T-cell (primary cell): ENCODE results near the gene COL23A1. TPM values are rescaled to one million over a fixed set of nuclear protein-coding genes. Genes with fewer than 3 reads are reported as not detected.

Source experiments
- ATAC-seq, 4 experiments: fragments of 200-7000 bp in 3 of 4; fragments of 150-1000 bp in 1 of 4; cut with Tn5 transposase; replicated peaks in 1 of 4; 1 replicate in 3 of 4; 2 replicates in 1 of 4; pipeline ENCODE4 v1.10.0; 2021; ENCODE audit warnings: moderate library complexity in 3 of 4, mild to moderate bottlenecking in 2 of 4, moderate number of reproducible peaks in 1 of 4
- CTCF ChIA-PET, 2 donors: fragments of 300-600 bp; sonication (Branson Sonifier 250); formaldehyde crosslinking; loops; one replicate each; lab custom pipeline; 2022; ENCODE audit warnings: antibody characterized with exemption in 2 of 2; lab: Charles Lee
- POLR2A ChIA-PET, 2 donors: fragments of 300-600 bp; sonication (Branson Sonifier 250); formaldehyde crosslinking; loops; one replicate each; lab custom pipeline; 2022; ENCODE audit warnings: antibody characterized with exemption in 2 of 2; lab: Charles Lee
- DNase-seq, 35 experiments: peaks; one replicate each; pipeline versions ENCODE4 v3.0.0 to v3.0.0-alpha.2; 2013 to 2023
- H3K27ac ChIP-seq: one replicate; pipeline ENCODE4 v1.5.1; 2013; ENCODE audit warnings: low read length
- H3K27me3 ChIP-seq, 2 experiments: replicated peaks in 1 of 2; 1 replicate in 1 of 2; 2 replicates in 1 of 2; pipeline versions ENCODE4 v1.6.1 to v1.7.0; 2013; ENCODE audit warnings: low read length in 1 of 2, mixed read lengths in 1 of 2; ENCODE audit not compliant: control insufficient read depth in 2 of 2, insufficient read depth in 2 of 2; ENCODE audit errors: extremely low read depth in 1 of 2
- H3K36me3 ChIP-seq, 2 donors: 1 replicate in 1 of 2; 2 replicates in 1 of 2; pipeline versions ENCODE4 v1.6.1 to v1.7.0; 2013; ENCODE audit warnings: low read length in 1 of 2; ENCODE audit not compliant: control insufficient read depth in 2 of 2, insufficient read depth in 1 of 2; ENCODE audit errors: extremely low read depth in 1 of 2
- H3K4me1 ChIP-seq, 2 experiments: 1 replicate in 1 of 2; 2 replicates in 1 of 2; pipeline versions ENCODE4 v1.6.1 to v1.7.0; 2013; ENCODE audit warnings: low read length in 2 of 2, mixed read lengths in 1 of 2; ENCODE audit not compliant: insufficient read depth in 2 of 2, control insufficient read depth in 1 of 2; ENCODE audit errors: extremely low read depth in 1 of 2
- H3K4me3 ChIP-seq, 2 donors: 1 replicate in 1 of 2; 2 replicates in 1 of 2; pipeline versions ENCODE4 v1.5.1 to v1.7.0; 2013; ENCODE audit warnings: mild to moderate bottlenecking in 2 of 2, low read length in 1 of 2, moderate library complexity in 1 of 2; ENCODE audit not compliant: control insufficient read depth in 1 of 2; ENCODE audit errors: extremely low read depth in 1 of 2
- H3K9me3 ChIP-seq: 2 replicates; pipeline ENCODE4 v1.7.0; 2013
- H3K27ac Mint-ChIP-seq, 2 donors: one replicate each; pipeline ENCODE4 v1.8.0; 2020 to 2021; ENCODE audit warnings: mild to moderate bottlenecking in 2 of 2, mixed read lengths in 2 of 2
- H3K27me3 Mint-ChIP-seq, 2 donors: one replicate each; pipeline ENCODE4 v1.8.0; 2021 to 2022; ENCODE audit warnings: mixed read lengths in 2 of 2
- H3K36me3 Mint-ChIP-seq: one replicate; pipeline ENCODE4 v1.8.0; 2021; ENCODE audit warnings: mixed read lengths
- H3K4me1 Mint-ChIP-seq, 3 donors: one replicate each; pipeline ENCODE4 v1.8.0; 2020 to 2022; ENCODE audit warnings: mixed read lengths in 3 of 3, mild to moderate bottlenecking in 1 of 3
- H3K4me3 Mint-ChIP-seq, 3 donors: one replicate each; pipeline ENCODE4 v1.8.0; 2020 to 2022; ENCODE audit warnings: mild to moderate bottlenecking in 3 of 3, mixed read lengths in 3 of 3, moderate library complexity in 3 of 3
- H3K9me3 Mint-ChIP-seq, 3 donors: one replicate each; pipeline ENCODE4 v1.8.0; 2020 to 2022; ENCODE audit warnings: mixed read lengths in 3 of 3
- WGBS: methylation state at CpG from one replicate; pipeline ENCODE4 v1.1.5; 2013; ENCODE audit warnings: missing lambda C conversion rate; ENCODE audit not compliant: insufficient coverage; 5-methylcytosine and 5-hydroxymethylcytosine counted together
- total RNA-seq, 35 experiments: library from RNA in 6 of 35; stranded (reverse) in 6 of 35; fragments of 120-200 nt in 1 of 35; gene quantifications; one replicate each; pipeline versions ENCODE4 v1.2.1 to v1.2.4 and lab custom pipeline; 2013 to 2026

COL23A1 gene
- total RNA-seq, 5 donors from 2014 or later (not counting 1 experiment from before 2014, with no cell fraction given), result 0.07 to 0.13 TPM; not detected in 3

DNA sequence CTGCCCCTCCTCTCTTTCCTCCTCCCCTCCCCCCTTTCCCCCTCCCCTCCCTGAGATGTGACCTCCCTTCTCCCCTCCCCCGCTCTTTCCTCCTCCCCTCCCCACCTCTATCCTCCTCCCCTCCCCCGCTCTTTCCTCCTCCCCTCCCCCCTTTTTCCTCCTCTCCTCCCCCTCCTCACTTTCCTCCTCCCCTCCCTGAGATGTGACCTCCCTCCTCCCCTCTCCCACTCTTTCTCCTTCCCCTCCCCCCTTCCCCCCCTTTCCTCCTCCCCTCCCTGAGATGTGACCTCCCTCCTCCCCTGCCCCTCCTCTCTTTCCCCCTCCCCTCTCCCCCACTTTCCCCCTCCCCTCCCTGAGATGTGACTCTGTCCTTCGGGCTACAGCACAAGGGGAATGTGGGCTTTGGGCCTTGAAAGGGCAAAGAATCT lies 169.8 kb downstream of the COL23A1 start:
- Histone ChIP-seq H3K4me1 (no peaks in the 10 kb centered on the region), H3K9me3 (no peaks in the 10 kb centered on the region), H3K36me3 (no peaks in the 10 kb centered on the region), H3K4me3 (no peak overlapping the region), H3K27me3 (peaks cover 0 to 19% of the 10 kb centered on the region in 2 experiments), H3K27ac (no peak overlapping the region)
- POLR2A ChIA-PET, result no interaction called here
- H3K27me3 Mint-ChIP-seq, result peaks cover 7 to 16% of the 10 kb centered on the region in 2 donors
- no peaks in the 10 kb centered on the region for H3K9me3 Mint-ChIP-seq
- no peak overlapping the region for H3K27ac Mint-ChIP-seq
- CTCF ChIA-PET, result no interaction called here
- no peaks in the 10 kb centered on the region for H3K36me3 Mint-ChIP-seq
- H3K4me3 Mint-ChIP-seq, result no peak overlapping the region
- ATAC-seq (no peak), DNase-seq (no peak)
- no CpG with 5 or more reads among the region's 3 CpGs for WGBS
- peaks cover 3 to 7% (median 5%) of the 10 kb centered on the region in 3 donors for H3K4me1 Mint-ChIP-seq

DNA sequence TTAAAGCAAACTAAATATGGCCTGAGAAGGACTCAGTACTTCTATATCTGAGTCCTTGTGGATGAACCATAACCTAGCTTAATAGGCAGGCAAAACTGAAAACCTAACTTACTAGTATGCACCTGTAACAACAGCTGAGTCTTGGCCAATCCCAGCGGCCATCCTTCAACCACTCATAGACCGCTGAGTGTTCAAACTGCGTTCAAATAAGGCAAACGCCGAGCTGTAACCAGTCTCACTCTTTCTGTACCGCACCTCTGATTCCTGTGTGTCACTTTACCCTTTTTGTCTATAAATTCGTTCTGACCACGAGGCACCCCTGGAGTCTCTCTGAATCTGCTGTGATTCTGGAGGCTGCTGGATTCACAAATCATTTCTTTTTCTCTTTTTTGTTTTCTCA lies 170.5 kb downstream of the COL23A1 start:
- no peaks in the 10 kb centered on the region for H3K9me3 Mint-ChIP-seq
- no peak overlapping the region for H3K4me3 Mint-ChIP-seq
- no peaks in the 10 kb centered on the region for H3K36me3 ChIP-seq
- peaks cover 0 to 18% of the 10 kb centered on the region in 2 experiments for H3K27me3 ChIP-seq
- no peaks in the 10 kb centered on the region for H3K36me3 Mint-ChIP-seq
- H3K4me3 ChIP-seq, result no peak overlapping the region
- ATAC-seq, result no peak
- H3K9me3 ChIP-seq, result no peaks in the 10 kb centered on the region
- H3K4me1 Mint-ChIP-seq, result peaks cover 3 to 7% (median 5%) of the 10 kb centered on the region in 3 donors
- peaks cover 7 to 16% of the 10 kb centered on the region in 2 donors for H3K27me3 Mint-ChIP-seq
- 76% methylated on average over 8 of the region's 8 CpGs for WGBS
- DNase-seq, result peak in 1 of 35 experiments; percentile 2
- no peaks in the 10 kb centered on the region for H3K4me1 ChIP-seq
- ChIA-PET CTCF (no interaction called here), POLR2A (no interaction called here)
- no peak overlapping the region for H3K27ac ChIP-seq
- H3K27ac Mint-ChIP-seq, result no peak overlapping the region

DNA sequence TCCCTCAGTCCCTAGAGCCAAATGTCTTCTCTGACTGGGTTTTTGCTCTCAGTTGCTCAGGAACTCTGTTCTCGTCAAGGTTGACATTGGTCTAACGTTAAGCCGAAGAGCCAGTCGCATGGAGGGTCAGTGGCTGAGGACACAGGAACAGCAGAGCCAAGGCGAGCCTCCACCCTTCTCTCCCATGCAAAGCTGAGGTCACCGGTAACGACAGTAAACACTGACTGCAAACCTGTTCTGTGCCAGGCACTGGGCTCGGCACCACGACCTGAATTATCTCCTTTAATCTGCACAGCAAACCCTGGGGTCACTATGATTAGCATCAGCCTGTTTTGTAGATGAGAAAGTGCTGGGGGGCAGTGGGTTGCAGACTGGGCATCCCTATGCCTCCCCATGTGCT lies 171.0 kb downstream of the COL23A1 start:
- no peaks in the 10 kb centered on the region for H3K36me3 ChIP-seq
- ChIA-PET CTCF (no interaction called here), POLR2A (no interaction called here)
- Mint-ChIP-seq H3K27ac (no peak overlapping the region), H3K9me3 (no peaks in the 10 kb centered on the region), H3K27me3 (peaks cover 7 to 16% of the 10 kb centered on the region in 2 donors), H3K36me3 (no peaks in the 10 kb centered on the region), H3K4me1 (peaks cover 3 to 7% (median 5%) of the 10 kb centered on the region in 3 donors), H3K4me3 (no peak overlapping the region)
- DNase-seq, result peak in 1 of 35 experiments; percentile 11
- ATAC-seq, result no peak
- H3K27ac ChIP-seq, result no peak overlapping the region
- 88% methylated on average over 4 of the region's 9 CpGs for WGBS
- H3K27me3 ChIP-seq, result peaks cover 0 to 20% of the 10 kb centered on the region in 2 experiments
- no peaks in the 10 kb centered on the region for H3K9me3 ChIP-seq
- no peak overlapping the region for H3K4me3 ChIP-seq
- H3K4me1 ChIP-seq, result no peaks in the 10 kb centered on the region

DNA sequence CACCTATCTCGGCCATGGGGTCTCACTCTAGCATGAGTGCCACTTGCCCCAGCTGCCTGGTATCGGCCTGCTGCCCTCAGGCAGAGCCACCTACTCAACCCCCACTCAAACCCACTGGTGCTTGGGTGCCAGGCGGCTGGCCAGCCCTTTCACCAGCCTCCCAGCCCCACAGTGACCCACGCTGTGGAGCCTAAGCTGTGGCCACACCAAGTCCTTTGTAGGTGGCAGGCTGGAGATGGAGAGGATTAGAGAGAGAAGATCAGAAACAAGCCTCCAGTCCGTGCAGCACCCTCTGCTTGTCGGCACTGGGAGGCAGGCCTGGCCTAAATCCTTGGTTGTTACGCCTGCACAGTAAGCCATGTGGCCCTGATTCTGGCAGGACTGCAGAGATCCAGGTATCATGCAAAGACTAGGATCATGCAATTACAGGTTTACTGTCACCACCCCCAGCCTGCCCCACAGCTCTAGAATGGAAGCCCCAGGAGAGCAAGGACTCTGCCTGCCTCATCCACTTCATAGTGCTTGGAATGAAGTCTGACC lies 171.7 kb downstream of the COL23A1 start:
- 70% methylated on average over 4 of the region's 7 CpGs for WGBS
- ATAC-seq (no peak), DNase-seq (peak in 1 of 35 experiments; percentile 13)
- no peak overlapping the region for H3K27ac Mint-ChIP-seq
- Histone ChIP-seq H3K27me3 (peaks cover 0 to 23% of the 10 kb centered on the region in 2 experiments), H3K4me3 (no peak overlapping the region), H3K4me1 (no peaks in the 10 kb centered on the region), H3K36me3 (no peaks in the 10 kb centered on the region), H3K27ac (no peak overlapping the region), H3K9me3 (no peaks in the 10 kb centered on the region)
- ChIA-PET POLR2A (no interaction called here), CTCF (no interaction called here)
- H3K9me3 Mint-ChIP-seq, result no peaks in the 10 kb centered on the region
- no peaks in the 10 kb centered on the region for H3K36me3 Mint-ChIP-seq
- H3K27me3 Mint-ChIP-seq, result peaks cover 7 to 16% of the 10 kb centered on the region in 2 donors
- no peak overlapping the region for H3K4me3 Mint-ChIP-seq
- peaks cover 3 to 7% (median 5%) of the 10 kb centered on the region in 3 donors for H3K4me1 Mint-ChIP-seq

DNA sequence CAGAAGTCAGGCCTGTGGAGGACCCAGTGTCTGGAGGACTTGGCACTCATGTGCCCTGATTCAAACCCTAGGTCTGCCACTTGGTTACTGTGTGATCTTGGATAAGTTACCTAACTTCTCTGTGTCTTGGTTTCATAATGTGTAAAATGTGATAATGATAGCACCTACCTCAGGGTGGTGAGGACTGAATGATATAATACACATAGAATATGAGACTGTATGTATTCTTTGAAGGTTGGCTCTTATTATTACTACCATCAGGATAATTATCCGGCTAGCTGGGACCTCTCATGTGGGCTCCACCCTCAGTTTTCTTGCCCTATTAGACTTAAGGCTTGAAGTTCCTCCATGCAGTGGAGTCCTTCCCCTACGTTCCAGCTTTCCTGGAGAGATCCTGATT lies 172.2 kb downstream of the COL23A1 start:
- peaks cover 7 to 16% of the 10 kb centered on the region in 2 donors for H3K27me3 Mint-ChIP-seq
- ATAC-seq (no peak), DNase-seq (no peak)
- H3K4me1 ChIP-seq, result no peaks in the 10 kb centered on the region
- no peaks in the 10 kb centered on the region for H3K36me3 Mint-ChIP-seq
- CTCF ChIA-PET, result no interaction called here
- POLR2A ChIA-PET, result no interaction called here
- H3K36me3 ChIP-seq, result no peaks in the 10 kb centered on the region
- H3K27me3 ChIP-seq, result peaks cover 0 to 23% of the 10 kb centered on the region in 2 experiments
- H3K27ac Mint-ChIP-seq, result no peak overlapping the region
- H3K4me1 Mint-ChIP-seq, result peaks cover 3 to 7% (median 5%) of the 10 kb centered on the region in 3 donors
- H3K9me3 Mint-ChIP-seq, result no peaks in the 10 kb centered on the region
- no peak overlapping the region for H3K4me3 ChIP-seq
- H3K27ac ChIP-seq, result no peak overlapping the region
- 75% methylated on average over 1 of the region's 2 CpGs for WGBS
- H3K4me3 Mint-ChIP-seq, result no peak overlapping the region
- H3K9me3 ChIP-seq, result no peaks in the 10 kb centered on the region

DNA sequence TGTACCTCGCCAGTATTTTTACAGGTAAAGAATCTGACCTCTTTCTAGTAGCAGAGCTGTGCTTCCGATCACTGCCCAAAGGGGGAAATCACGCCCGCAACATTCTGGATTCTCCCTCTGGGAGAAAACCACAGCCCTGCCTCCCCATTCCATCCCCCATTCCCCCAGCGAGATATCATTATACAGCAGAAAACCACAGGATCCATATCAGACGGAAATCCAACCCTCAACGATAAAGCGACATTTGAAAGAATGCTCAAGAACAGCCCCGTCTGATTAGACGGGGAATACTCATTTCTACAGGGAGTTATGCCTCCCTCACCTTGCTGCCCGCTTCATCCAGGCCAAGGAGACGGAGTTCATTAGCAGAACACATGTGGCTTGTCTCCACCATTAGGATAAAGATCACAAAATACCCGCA lies 172.8 kb downstream of the COL23A1 start:
- H3K4me3 Mint-ChIP-seq, result no peak overlapping the region
- no peak for ATAC-seq
- H3K4me1 Mint-ChIP-seq, result peaks cover 3 to 7% (median 5%) of the 10 kb centered on the region in 3 donors
- no peak overlapping the region for H3K27ac Mint-ChIP-seq
- H3K27ac ChIP-seq, result no peak overlapping the region
- 34% methylated on average over 10 of the region's 13 CpGs for WGBS
- H3K36me3 ChIP-seq, result no peaks in the 10 kb centered on the region
- peaks cover 7 to 16% of the 10 kb centered on the region in 2 donors for H3K27me3 Mint-ChIP-seq
- POLR2A ChIA-PET, result no interaction called here
- H3K4me3 ChIP-seq, result no peak overlapping the region
- no peaks in the 10 kb centered on the region for H3K9me3 ChIP-seq
- H3K9me3 Mint-ChIP-seq, result no peaks in the 10 kb centered on the region
- CTCF ChIA-PET, result no interaction called here
- no peaks in the 10 kb centered on the region for H3K4me1 ChIP-seq
- H3K27me3 ChIP-seq, result peaks cover 0 to 23% of the 10 kb centered on the region in 2 experiments
- no peaks in the 10 kb centered on the region for H3K36me3 Mint-ChIP-seq
- peak in 1 of 35 experiments; percentile 7 for DNase-seq
